Measurements from ENCODE around the gene CNOT6. TPM values are rescaled to one million over a fixed set of nuclear protein-coding genes. Genes with fewer than 3 reads are reported as not detected.

The CNOT6 gene
- total RNA-seq, 1 experiment from 2014 or later = 60.9 TPM

- intact Hi-C loops (cut with micrococcal nuclease; ENCODE audit: unreplicated experiment) = no loop called here
- BruUV-seq (replicated peaks) = no TSS peak
- TF ChIP-seq, protein P1, sequence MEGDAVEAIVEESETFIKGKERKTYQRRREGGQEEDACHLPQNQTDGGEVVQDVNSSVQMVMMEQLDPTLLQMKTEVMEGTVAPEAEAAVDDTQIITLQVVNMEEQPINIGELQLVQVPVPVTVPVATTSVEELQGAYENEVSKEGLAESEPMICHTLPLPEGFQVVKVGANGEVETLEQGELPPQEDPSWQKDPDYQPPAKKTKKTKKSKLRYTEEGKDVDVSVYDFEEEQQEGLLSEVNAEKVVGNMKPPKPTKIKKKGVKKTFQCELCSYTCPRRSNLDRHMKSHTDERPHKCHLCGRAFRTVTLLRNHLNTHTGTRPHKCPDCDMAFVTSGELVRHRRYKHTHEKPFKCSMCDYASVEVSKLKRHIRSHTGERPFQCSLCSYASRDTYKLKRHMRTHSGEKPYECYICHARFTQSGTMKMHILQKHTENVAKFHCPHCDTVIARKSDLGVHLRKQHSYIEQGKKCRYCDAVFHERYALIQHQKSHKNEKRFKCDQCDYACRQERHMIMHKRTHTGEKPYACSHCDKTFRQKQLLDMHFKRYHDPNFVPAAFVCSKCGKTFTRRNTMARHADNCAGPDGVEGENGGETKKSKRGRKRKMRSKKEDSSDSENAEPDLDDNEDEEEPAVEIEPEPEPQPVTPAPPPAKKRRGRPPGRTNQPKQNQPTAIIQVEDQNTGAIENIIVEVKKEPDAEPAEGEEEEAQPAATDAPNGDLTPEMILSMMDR (conservative IDR thresholded peaks at IDR 0.05; ENCODE audit: low read depth, low read length) = no peak
- no peak for TF ChIP-seq EZH2 (IDR thresholded peaks at IDR 0.05; ENCODE audit: borderline replicate concordance, low read depth, low read length, poor library complexity, severe bottlenecking)
- no peaks in the 10 kb centered on the region for H3K4me1 ChIP-seq (ENCODE audit: insufficient read depth, low read length, poor library complexity, severe bottlenecking)
- DNase-seq (ENCODE audit: low spot score) = no peak
- ChIA-PET POLR2A (ENCODE audit: low non-redundant PET) (no interaction called here), CTCF (no interaction called here)
- no peak within 1 kb of the TSS for H3K27ac ChIP-seq (ENCODE audit: low read depth, low read length, poor library complexity, severe bottlenecking)
- peak within 1 kb of the TSS; percentile 31 for H3K4me3 ChIP-seq (ENCODE audit: low read depth, low read length, poor library complexity, severe bottlenecking)
- peaks cover 42% of the 10 kb centered on the region for H3K27me3 ChIP-seq (replicated peaks; ENCODE audit: insufficient read depth, low read depth, low read length, poor library complexity)
- no peaks in the 10 kb centered on the region for H3K9me3 ChIP-seq (ENCODE audit: low read depth, low read length, poor library complexity, severe bottlenecking)
- no peaks in the 10 kb centered on the region for H3K36me3 ChIP-seq (ENCODE audit: insufficient read depth, low read length, poor library complexity, severe bottlenecking)
Measured at GRCh38 chr5:180591311-180591887, 97.2 kb downstream of the CNOT6 start, which contains the start of gene SCGB3A1. Gene SCGB3A1, minus strand, starts transcription at chr5:180591499. Its CDS starts 37 bp downstream, at chr5:180591462.

DNA sequence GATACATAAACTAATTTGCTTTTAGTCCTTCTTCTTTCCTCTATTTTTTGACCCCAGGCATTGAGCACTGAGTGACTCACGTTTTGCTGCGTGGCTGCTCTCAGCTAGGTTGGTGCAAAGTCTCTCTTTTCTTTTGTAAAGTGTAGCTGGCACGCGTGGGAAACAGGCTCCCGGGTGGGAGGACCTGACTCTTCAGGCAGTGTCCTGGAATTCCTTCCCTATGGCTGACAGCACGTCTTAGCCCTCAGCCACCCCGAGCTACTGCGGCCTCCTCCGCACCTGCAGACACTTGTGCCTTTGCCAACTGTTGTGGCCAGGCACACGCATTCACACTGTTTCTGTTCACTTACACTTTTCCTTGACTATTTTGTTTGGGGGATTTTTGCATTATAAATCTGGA is 98.0 kb downstream of the CNOT6 start:
- H3K4me1 ChIP-seq (ENCODE audit: insufficient read depth, low read length, poor library complexity, severe bottlenecking) = no peaks in the 10 kb centered on the region
- H3K36me3 ChIP-seq (ENCODE audit: insufficient read depth, low read length, poor library complexity, severe bottlenecking) = no peaks in the 10 kb centered on the region
- no TSS peak for BruUV-seq (replicated peaks)
- H3K9me3 ChIP-seq (ENCODE audit: low read depth, low read length, poor library complexity, severe bottlenecking) = no peaks in the 10 kb centered on the region
- peaks cover 42% of the 10 kb centered on the region for H3K27me3 ChIP-seq (replicated peaks; ENCODE audit: insufficient read depth, low read depth, low read length, poor library complexity)
- CTCF ChIA-PET = no interaction called here
- intact Hi-C loops (cut with micrococcal nuclease; ENCODE audit: unreplicated experiment) = no loop called here
- POLR2A ChIA-PET (ENCODE audit: low non-redundant PET) = no interaction called here
- TF ChIP-seq, protein P1 (conservative IDR thresholded peaks at IDR 0.05; ENCODE audit: low read depth, low read length) = no peak
- no peak for TF ChIP-seq EZH2 (IDR thresholded peaks at IDR 0.05; ENCODE audit: borderline replicate concordance, low read depth, low read length, poor library complexity, severe bottlenecking)
- H3K4me3 ChIP-seq (ENCODE audit: low read depth, low read length, poor library complexity, severe bottlenecking) = no peak overlapping the region
- no peak for DNase-seq (ENCODE audit: low spot score)
- H3K27ac ChIP-seq (ENCODE audit: low read depth, low read length, poor library complexity, severe bottlenecking) = no peak overlapping the region

- no peak for DNase-seq (ENCODE audit: low spot score)
- intact Hi-C loops (cut with micrococcal nuclease; ENCODE audit: unreplicated experiment) = no loop called here
- no peak for TF ChIP-seq EZH2 (IDR thresholded peaks at IDR 0.05; ENCODE audit: borderline replicate concordance, low read depth, low read length, poor library complexity, severe bottlenecking)
- TF ChIP-seq, protein P1 (conservative IDR thresholded peaks at IDR 0.05; ENCODE audit: low read depth, low read length) = no peak
- no peak overlapping the region for H3K27ac ChIP-seq (ENCODE audit: low read depth, low read length, poor library complexity, severe bottlenecking)
- BruUV-seq (replicated peaks) = no TSS peak
- H3K36me3 ChIP-seq (ENCODE audit: insufficient read depth, low read length, poor library complexity, severe bottlenecking) = no peaks in the 10 kb centered on the region
- ChIA-PET CTCF (no interaction called here), POLR2A (ENCODE audit: low non-redundant PET) (no interaction called here)
- no peaks in the 10 kb centered on the region for H3K9me3 ChIP-seq (ENCODE audit: low read depth, low read length, poor library complexity, severe bottlenecking)
- no peaks in the 10 kb centered on the region for H3K4me1 ChIP-seq (ENCODE audit: insufficient read depth, low read length, poor library complexity, severe bottlenecking)
- H3K27me3 ChIP-seq (replicated peaks; ENCODE audit: insufficient read depth, low read depth, low read length, poor library complexity) = peaks cover 36% of the 10 kb centered on the region
- H3K4me3 ChIP-seq (ENCODE audit: low read depth, low read length, poor library complexity, severe bottlenecking) = no peak overlapping the region
Measured at GRCh38 chr5:180593446-180594206, 99.4 kb downstream of the CNOT6 start.
